Panc1 (cell line): ENCODE results near the gene CDIP1. TPM values are rescaled to one million over a fixed set of nuclear protein-coding genes. Genes with fewer than 3 reads are reported as not detected.

ENCODE experiments used
- ATAC-seq: fragments of 200-7000 bp; cut with Tn5 transposase; 2 replicates; pipeline ENCODE4 v1.9.1; 2020; ENCODE audit warnings: mild to moderate bottlenecking, moderate library complexity
- BruUV-seq: library from RNA; stranded (reverse); fragments of 400-500 nt; replicated peaks from 2 replicates; lab custom pipeline; 2021; lab: Mats Ljungman, UMichigan
- CTCF ChIA-PET: fragments of 300-600 bp; sonication (Branson Sonifier 250); formaldehyde crosslinking; loops from one replicate; lab custom pipeline; 2022; ENCODE audit warnings: antibody characterized with exemption; lab: Charles Lee
- POLR2A ChIA-PET: fragments of 300-600 bp; sonication (Branson Sonifier 250); formaldehyde crosslinking; loops from one replicate; lab custom pipeline; 2022; ENCODE audit warnings: antibody characterized with exemption; lab: Charles Lee
- DNase-seq: peaks from one replicate; pipeline ENCODE4 v3.0.0-alpha.2; 2010; ENCODE audit warnings: low read depth, low spot score
- H3K27ac ChIP-seq: 2 replicates; pipeline ENCODE4 v1.5.1; 2011; ENCODE audit warnings: mild to moderate bottlenecking, low read length, inconsistent platforms
- H3K27me3 ChIP-seq: fragments of 200-500 bp; sonication (Bioruptor generic); 2 replicates; pipeline ENCODE4 v1.6.0; 2014; ENCODE audit warnings: low read length, inconsistent platforms; ENCODE audit not compliant: control insufficient read depth, insufficient read depth
- H3K36me3 ChIP-seq: fragments of 200-500 bp; sonication (Bioruptor generic); 2 replicates; pipeline ENCODE4 v1.5.1; 2014; ENCODE audit warnings: inconsistent platforms, mild to moderate bottlenecking, low read length, moderate library complexity; ENCODE audit not compliant: control insufficient read depth, insufficient read depth
- H3K4me1 ChIP-seq: 2 replicates; pipeline ENCODE4 v1.5.1; 2011; ENCODE audit warnings: inconsistent platforms, mild to moderate bottlenecking, low read length, moderate library complexity; ENCODE audit not compliant: control insufficient read depth, insufficient read depth
- H3K4me3 ChIP-seq, 2 experiments: 2 replicates each; pipeline ENCODE4 v1.5.1; 2011 to 2012; ENCODE audit warnings: low read depth in 2 of 2, low read length in 2 of 2, mild to moderate bottlenecking in 2 of 2, inconsistent platforms in 1 of 2, moderate library complexity in 1 of 2
- H3K9me3 ChIP-seq: fragments of 200-500 bp; sonication (Bioruptor generic); 2 replicates; pipeline ENCODE4 v1.5.1; 2014; ENCODE audit warnings: low read depth, mild to moderate bottlenecking, inconsistent platforms, low read length, moderate library complexity; ENCODE audit not compliant: control insufficient read depth, insufficient read depth
- CTCF ChIP-seq: fragments of 450-650 bp; IDR thresholded peaks from 2 replicates; pipeline ENCODE4 v1.5.1; 2017; ENCODE audit warnings: mild to moderate bottlenecking
- POLR2AphosphoS5 ChIP-seq: IDR thresholded peaks from 2 replicates; pipeline ENCODE4 v1.6.1; 2012; ENCODE audit warnings: mild to moderate bottlenecking, low read depth, low read length, moderate library complexity
- SIN3A ChIP-seq: IDR thresholded peaks from 2 replicates; pipeline ENCODE4 v1.6.1; 2012; ENCODE audit warnings: low read depth, mild to moderate bottlenecking, low read length, moderate library complexity, borderline replicate concordance; ENCODE audit not compliant: insufficient read depth
- TCF7L2 ChIP-seq: IDR thresholded peaks from 2 replicates; pipeline ENCODE4 v1.6.1; 2011; ENCODE audit warnings: mild to moderate bottlenecking, low read depth, low read length, inconsistent platforms
- in situ Hi-C: cut with HindIII; loops from 2 replicates; pipeline ENCODE4 v1.10.0; 2016; ENCODE audit warnings: low sequenced_read_pairs, low pct_unique_long_range_greater_than_20kb
- intact Hi-C: fragments of 100-400 bp; cut with micrococcal nuclease; formaldehyde crosslinking; loops from one replicate; pipeline ENCODE4 v1.10.0; 2022; ENCODE audit not compliant: unreplicated experiment
- total RNA-seq: library from RNA; stranded (reverse); gene quantifications from one replicate; pipeline ENCODE4 v1.2.1, GENCODE V29; 2021; ENCODE audit not compliant: unreplicated experiment
- TF ChIP-seq, protein P1 (sequence below), 2 experiments: IDR thresholded peaks; 2 replicates each; pipeline ENCODE4 v1.6.1; 2011 to 2012; ENCODE audit warnings: low read depth in 2 of 2, control low read depth in 1 of 2, low read length in 1 of 2, mild to moderate bottlenecking in 1 of 2, moderate library complexity in 1 of 2; ENCODE audit not compliant: insufficient read depth in 1 of 2

The CDIP1 gene
- total RNA-seq, 1 experiment from 2014 or later: 26.8 TPM

DNA sequence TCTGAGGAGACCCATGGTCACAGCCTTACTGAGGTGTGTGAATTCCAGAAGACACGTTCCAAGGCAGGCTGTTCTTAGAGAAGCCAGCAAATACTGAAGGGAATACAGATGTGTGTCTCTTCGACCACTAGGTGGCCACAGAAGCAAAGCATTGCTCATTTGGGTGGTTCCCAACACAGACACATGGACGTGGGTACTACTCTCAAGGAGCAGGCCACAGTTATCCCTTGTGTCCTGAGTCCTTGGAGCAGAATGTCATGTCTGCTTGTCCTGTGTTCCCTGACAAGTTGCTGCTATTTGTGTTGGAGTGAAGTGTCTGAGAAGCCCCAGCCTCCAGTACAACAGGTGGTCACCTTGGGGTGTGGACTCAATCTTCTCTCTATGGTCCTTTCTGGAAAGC, 32.1 kb downstream of the CDIP1 start:
- ChIA-PET POLR2A (no interaction called here), CTCF (interaction anchor here (0.8 to 0.9 kb wide), 2 partner anchors 10 to 79 kb away, joined by 4 to 5 read pairs; no protein-coding TSS in a partner anchor)
- Histone ChIP-seq H3K27ac (no peak overlapping the region), H3K4me3 (no peak overlapping the region), H3K36me3 (peaks cover 2% of the 10 kb centered on the region; the same call in 1 of the 2 replicates), H3K27me3 (no peaks in the 10 kb centered on the region), H3K9me3 (no peaks in the 10 kb centered on the region), H3K4me1 (peaks cover 3% of the 10 kb centered on the region; the same call in 1 of the 2 replicates)
- TF ChIP-seq, protein P1, sequence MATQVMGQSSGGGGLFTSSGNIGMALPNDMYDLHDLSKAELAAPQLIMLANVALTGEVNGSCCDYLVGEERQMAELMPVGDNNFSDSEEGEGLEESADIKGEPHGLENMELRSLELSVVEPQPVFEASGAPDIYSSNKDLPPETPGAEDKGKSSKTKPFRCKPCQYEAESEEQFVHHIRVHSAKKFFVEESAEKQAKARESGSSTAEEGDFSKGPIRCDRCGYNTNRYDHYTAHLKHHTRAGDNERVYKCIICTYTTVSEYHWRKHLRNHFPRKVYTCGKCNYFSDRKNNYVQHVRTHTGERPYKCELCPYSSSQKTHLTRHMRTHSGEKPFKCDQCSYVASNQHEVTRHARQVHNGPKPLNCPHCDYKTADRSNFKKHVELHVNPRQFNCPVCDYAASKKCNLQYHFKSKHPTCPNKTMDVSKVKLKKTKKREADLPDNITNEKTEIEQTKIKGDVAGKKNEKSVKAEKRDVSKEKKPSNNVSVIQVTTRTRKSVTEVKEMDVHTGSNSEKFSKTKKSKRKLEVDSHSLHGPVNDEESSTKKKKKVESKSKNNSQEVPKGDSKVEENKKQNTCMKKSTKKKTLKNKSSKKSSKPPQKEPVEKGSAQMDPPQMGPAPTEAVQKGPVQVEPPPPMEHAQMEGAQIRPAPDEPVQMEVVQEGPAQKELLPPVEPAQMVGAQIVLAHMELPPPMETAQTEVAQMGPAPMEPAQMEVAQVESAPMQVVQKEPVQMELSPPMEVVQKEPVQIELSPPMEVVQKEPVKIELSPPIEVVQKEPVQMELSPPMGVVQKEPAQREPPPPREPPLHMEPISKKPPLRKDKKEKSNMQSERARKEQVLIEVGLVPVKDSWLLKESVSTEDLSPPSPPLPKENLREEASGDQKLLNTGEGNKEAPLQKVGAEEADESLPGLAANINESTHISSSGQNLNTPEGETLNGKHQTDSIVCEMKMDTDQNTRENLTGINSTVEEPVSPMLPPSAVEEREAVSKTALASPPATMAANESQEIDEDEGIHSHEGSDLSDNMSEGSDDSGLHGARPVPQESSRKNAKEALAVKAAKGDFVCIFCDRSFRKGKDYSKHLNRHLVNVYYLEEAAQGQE (IDR thresholded peaks at IDR 0.05; ENCODE audit: insufficient read depth in 1 of 2, low read depth in 2 of 2, low read length in 1 of 2): no peak
- peak; percentile 88 for TF ChIP-seq CTCF
- ATAC-seq (peak; percentile 90), DNase-seq (peak; percentile 58)
- intact Hi-C loops: no loop called here
- in situ Hi-C loops: no loop called here
- BruUV-seq: no TSS peak

DNA sequence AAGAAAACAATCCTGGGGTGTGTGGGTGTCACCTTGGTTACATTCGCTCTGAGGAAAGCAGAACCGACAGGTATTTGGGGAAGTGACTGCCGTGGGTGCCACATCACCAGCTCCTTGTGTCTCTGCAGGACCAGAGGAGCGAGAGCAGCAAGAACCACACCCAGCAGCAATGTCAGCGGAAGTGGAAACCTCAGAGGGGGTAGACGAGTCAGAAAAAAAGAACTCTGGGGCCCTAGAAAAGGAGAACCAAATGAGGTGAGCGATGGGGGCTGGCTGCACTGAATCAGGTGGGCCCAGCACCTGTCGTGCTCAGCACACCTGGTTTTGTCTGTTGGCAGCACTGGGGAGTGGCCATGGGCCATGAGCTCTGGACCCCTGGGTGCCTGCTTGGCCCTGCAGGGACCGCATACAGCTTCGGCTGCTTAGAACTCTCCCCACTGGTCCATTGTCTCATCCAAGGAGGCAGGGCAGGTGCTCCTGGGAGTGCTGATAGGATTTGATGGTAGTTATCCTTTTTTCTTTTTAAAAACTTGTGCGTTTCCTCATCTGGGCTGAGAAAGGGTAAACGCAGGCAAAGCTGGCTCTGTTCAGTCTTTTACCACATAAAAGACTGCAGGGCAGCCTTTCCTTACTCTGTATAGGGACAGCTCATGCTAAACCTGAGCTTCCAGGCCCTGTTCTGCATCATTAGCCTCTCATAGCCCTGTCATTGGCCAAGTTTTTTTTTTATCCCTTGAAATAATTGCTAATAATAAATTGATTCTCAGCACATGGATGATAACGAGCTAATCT, 33.0 kb downstream of the CDIP1 start:
- ATAC-seq: no peak
- Histone ChIP-seq H3K27me3 (no peaks in the 10 kb centered on the region), H3K27ac (no peak overlapping the region), H3K4me3 (no peak overlapping the region), H3K9me3 (no peaks in the 10 kb centered on the region), H3K4me1 (peaks cover 12% of the 10 kb centered on the region), H3K36me3 (peaks cover 2% of the 10 kb centered on the region; the same call in 1 of the 2 replicates)
- no peak for TF ChIP-seq CTCF
- TF ChIP-seq TCF7L2: no peak
- TF ChIP-seq, protein P1 (IDR thresholded peaks at IDR 0.05; ENCODE audit: insufficient read depth in 1 of 2, low read depth in 2 of 2, low read length in 1 of 2): no peak
- no peak for TF ChIP-seq POLR2AphosphoS5
- no peak for TF ChIP-seq SIN3A
- DNase-seq: no peak
- intact Hi-C loops (no loop called here), in situ Hi-C loops (no loop called here)
- ChIA-PET POLR2A (interaction anchor here (0.5 kb wide), 1 partner anchor 130 kb away, joined by 3 read pairs; no protein-coding TSS in a partner anchor), CTCF (no interaction called here)
- BruUV-seq: no TSS peak
